Right lobe of liver (tissue), 6 donors: ENCODE results near the gene MIEF1. TPM values are rescaled to one million over a fixed set of nuclear protein-coding genes. Genes with fewer than 3 reads are reported as not detected.

ENCODE experiments used
- ATAC-seq, 4 donors: fragments of 200-7000 bp; cut with Tn5 transposase; one replicate each; pipeline ENCODE4 v1.9.1; 2020; ENCODE audit warnings: mild to moderate bottlenecking in 4 of 4, moderate library complexity in 4 of 4
- DNase-seq, 3 donors: peaks; one replicate each; pipeline ENCODE4 v3.0.0-alpha.2; 2020
- H3K27ac ChIP-seq, 3 donors: fragments of 200-600 bp; one replicate each; pipeline ENCODE4 v1.8.0; 2022
- H3K27me3 ChIP-seq, 2 donors: fragments of 200-600 bp; one replicate each; pipeline ENCODE4 v1.8.0; 2022
- H3K36me3 ChIP-seq, 4 donors: fragments of 200-600 bp; sonication (generic) in 1 of 4; one replicate each; pipeline versions ENCODE4 v1.5.1 to v1.8.0; 2017 to 2022; ENCODE audit warnings: control low read depth in 1 of 4
- H3K4me1 ChIP-seq, 4 donors: fragments of 200-600 bp; sonication (generic) in 1 of 4; one replicate each; pipeline versions ENCODE4 v1.5.1 to v1.8.0; 2017 to 2022; ENCODE audit warnings: control low read depth in 1 of 4
- H3K4me3 ChIP-seq, 3 donors: fragments of 200-600 bp; one replicate each; pipeline ENCODE4 v1.8.0; 2022
- H3K9me3 ChIP-seq, 4 donors: fragments of 200-600 bp; sonication (generic) in 1 of 4; one replicate each; pipeline versions ENCODE4 v1.5.1 to v1.8.0; 2017 to 2022; ENCODE audit warnings: control low read depth in 1 of 4
- POLR2A ChIP-seq: fragments of 450-650 bp; IDR thresholded peaks from one replicate; pipeline ENCODE4 v1.6.1; 2017; ENCODE audit warnings: antibody characterized with exemption, mild to moderate bottlenecking
- WGBS: methylation state at CpG from one replicate; pipeline ENCODE4 v1.1.6; 2018; ENCODE audit warnings: low coverage, low lambda C conversion rate; ENCODE audit not compliant: insufficient coverage; ENCODE audit errors: missing lambda C conversion rate; 5-methylcytosine and 5-hydroxymethylcytosine counted together
- intact Hi-C, 2 donors: fragments of 100-400 bp; cut with DNase I; formaldehyde crosslinking; loops; one replicate each; pipeline versions ENCODE4 v1.11.2 to v1.14.1; 2022
- total RNA-seq, 6 experiments: library from RNA; depleted of rRNA in 2 of 6; stranded (reverse); fragments of >200 nt in 2 of 6; fragmentation: NEBNext Ultra II Directional in 3 of 6; extraction: Animal tissue kit (Norgen Biotek cat#: 25700) in 3 of 6; gene quantifications; one replicate each; pipeline versions ENCODE4 v1.1.0 to v1.2.4, GENCODE V29; 2016 to 2023
- TF ChIP-seq, protein P1 (sequence below), 4 donors: fragments of 200-600 bp in 3 of 4; fragments of 450-650 bp in 1 of 4; IDR thresholded peaks; one replicate each; pipeline versions ENCODE4 v1.5.1 to v1.8.0; 2016 to 2022; ENCODE audit warnings: antibody characterized with exemption in 4 of 4, mild to moderate bottlenecking in 2 of 4
- donor health status: DM: no; HTN: yes; CAD: no.
- donor health status: DM: no; HTN: no; CAD: no.
- donor health status: DM: no; HTN: no; CAD: no.
- donor health status: DM: no; HTN: yes; CAD: no.
- donor health status: DM: no; HTN: yes; CAD: no.

The MIEF1 gene
- total RNA-seq, 6 experiments from 2014 or later, result 17.4 to 24.4 (median 21.5) TPM

DNA sequence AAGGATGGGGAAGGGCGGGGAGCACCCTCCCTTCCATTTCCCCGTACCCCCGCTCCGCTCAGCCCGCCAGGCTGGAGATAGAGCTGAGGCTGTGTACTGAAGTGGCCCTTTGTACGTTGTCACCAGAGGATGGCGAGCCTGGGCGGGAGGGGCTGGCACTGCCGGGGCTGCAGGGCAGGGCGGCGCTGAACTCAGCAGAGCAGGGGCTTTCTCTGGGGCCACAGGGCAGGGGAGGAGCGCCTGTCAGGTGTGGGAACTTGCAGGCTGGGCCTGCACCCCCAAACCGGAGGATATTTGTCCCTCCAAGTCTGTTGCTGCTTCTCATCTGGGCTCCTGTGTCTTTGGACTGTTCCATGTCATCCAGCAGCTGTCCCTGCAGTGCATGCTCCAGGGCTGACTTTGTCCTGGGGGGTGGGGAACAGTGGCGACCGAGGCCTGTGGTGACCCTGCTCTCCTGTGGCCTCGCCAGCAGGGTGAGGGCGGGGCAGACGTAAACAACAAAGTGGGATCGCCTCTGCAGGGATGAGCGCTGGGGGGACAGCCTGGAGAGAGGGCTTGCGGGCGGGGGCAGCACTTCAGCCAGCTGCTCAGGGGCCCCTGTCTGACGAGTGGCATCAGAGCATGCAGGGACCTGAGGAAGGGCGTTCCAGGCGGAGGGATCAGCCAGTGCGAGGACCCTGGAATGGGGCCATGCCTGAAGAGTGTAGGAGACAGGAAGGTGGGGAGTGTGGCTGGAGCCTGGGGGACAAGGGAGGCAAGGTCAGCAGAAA, 32.2 kb upstream of the MIEF1 start:
- intact Hi-C loops, result no loop called here
- Histone ChIP-seq H3K9me3 (no peaks in the 10 kb centered on the region), H3K27ac (no peak overlapping the region), H3K4me3 (no peak overlapping the region), H3K36me3 (no peaks in the 10 kb centered on the region), H3K27me3 (no peaks in the 10 kb centered on the region), H3K4me1 (peaks cover 0 to 11% (median 0%) of the 10 kb centered on the region in 4 donors)
- 42% methylated on average over 10 of the region's 26 CpGs for WGBS
- TF ChIP-seq, protein P1, sequence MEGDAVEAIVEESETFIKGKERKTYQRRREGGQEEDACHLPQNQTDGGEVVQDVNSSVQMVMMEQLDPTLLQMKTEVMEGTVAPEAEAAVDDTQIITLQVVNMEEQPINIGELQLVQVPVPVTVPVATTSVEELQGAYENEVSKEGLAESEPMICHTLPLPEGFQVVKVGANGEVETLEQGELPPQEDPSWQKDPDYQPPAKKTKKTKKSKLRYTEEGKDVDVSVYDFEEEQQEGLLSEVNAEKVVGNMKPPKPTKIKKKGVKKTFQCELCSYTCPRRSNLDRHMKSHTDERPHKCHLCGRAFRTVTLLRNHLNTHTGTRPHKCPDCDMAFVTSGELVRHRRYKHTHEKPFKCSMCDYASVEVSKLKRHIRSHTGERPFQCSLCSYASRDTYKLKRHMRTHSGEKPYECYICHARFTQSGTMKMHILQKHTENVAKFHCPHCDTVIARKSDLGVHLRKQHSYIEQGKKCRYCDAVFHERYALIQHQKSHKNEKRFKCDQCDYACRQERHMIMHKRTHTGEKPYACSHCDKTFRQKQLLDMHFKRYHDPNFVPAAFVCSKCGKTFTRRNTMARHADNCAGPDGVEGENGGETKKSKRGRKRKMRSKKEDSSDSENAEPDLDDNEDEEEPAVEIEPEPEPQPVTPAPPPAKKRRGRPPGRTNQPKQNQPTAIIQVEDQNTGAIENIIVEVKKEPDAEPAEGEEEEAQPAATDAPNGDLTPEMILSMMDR (IDR thresholded peaks at IDR 0.05), result no peak
- TF ChIP-seq POLR2A, result no peak
- DNase-seq, result no peak
- peak in 2 of 4 donors; percentile 14 to 37 for ATAC-seq

- Histone ChIP-seq H3K27me3 (no peaks in the 10 kb centered on the region), H3K4me3 (no peak overlapping the region), H3K4me1 (peaks cover 0 to 11% (median 0%) of the 10 kb centered on the region in 4 donors), H3K27ac (no peak overlapping the region), H3K9me3 (no peaks in the 10 kb centered on the region), H3K36me3 (no peaks in the 10 kb centered on the region)
- intact Hi-C loops, result no loop called here
- DNase-seq (no peak), ATAC-seq (no peak)
- no peak for TF ChIP-seq POLR2A
- TF ChIP-seq, protein P1 (IDR thresholded peaks at IDR 0.05), result no peak
- 74% methylated on average over 8 of the region's 16 CpGs for WGBS
These were observed 31.4 kb upstream of the MIEF1 start for GRCh38 chr22:39470451-39471291.

DNA sequence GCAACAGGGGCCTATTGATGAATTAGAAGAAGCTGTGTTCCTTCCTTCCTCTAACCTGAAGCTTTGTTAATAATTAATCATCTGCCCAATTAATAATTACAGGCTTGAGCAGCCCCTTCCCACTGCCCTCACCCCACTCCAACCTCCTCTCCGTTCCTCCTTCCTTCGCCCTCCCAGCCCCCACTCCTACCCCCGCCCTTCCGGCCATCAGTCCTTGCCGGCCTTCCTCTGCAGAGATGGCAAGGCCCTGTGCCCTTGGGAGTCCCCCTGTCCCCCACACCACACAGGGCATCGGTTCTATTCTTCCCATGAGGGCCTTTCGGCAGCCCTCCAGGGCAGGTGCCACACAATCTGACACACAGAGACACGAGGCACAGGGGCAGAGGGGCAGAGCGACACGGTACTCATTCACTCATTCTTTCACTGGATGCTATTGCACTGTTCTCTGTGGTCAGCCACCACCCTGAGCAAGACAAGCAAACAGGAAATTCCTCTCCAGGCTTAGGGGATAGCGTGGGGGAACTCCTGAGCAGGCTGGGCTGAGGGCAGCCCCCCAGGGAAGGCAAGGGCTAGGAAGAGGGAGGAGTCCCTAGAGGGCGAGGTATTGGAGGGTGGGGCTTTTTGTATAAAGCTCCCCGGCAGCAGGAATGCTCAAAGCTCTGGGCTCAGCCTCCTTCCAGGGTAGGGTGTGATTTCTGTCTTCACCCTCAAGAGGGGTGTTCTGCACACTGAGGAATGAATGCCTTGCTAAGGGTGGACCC, 30.5 kb upstream of the MIEF1 start:
- peaks cover 0 to 11% (median 0%) of the 10 kb centered on the region in 4 donors for H3K4me1 ChIP-seq
- intact Hi-C loops, result no loop called here
- H3K27ac ChIP-seq, result no peak overlapping the region
- no peaks in the 10 kb centered on the region for H3K36me3 ChIP-seq
- peak; percentile 4 to 39 (median 14) for ATAC-seq
- H3K9me3 ChIP-seq, result no peaks in the 10 kb centered on the region
- no peaks in the 10 kb centered on the region for H3K27me3 ChIP-seq
- no peak for DNase-seq
- 24% methylated on average over 13 of the region's 13 CpGs for WGBS
- no peak overlapping the region for H3K4me3 ChIP-seq
- no peak for TF ChIP-seq POLR2A
- TF ChIP-seq, protein P1 (IDR thresholded peaks at IDR 0.05), result no peak
